GM12891 (cell line): ENCODE results near the gene PARD6A.

ENCODE experiments used
- POLR2A ChIP-seq: IDR thresholded peaks from 2 replicates; pipeline ENCODE4 v1.6.1; 2011; ENCODE audit warnings: low read depth, low read length, control low read depth
- POLR2AphosphoS5 ChIP-seq: IDR thresholded peaks from 2 replicates; pipeline ENCODE4 v1.6.1; 2011; ENCODE audit warnings: low read depth, low read length, control low read depth
- SPI1 ChIP-seq: IDR thresholded peaks from 2 replicates; pipeline ENCODE4 v1.6.1; 2011; ENCODE audit warnings: low read depth, low read length, control low read depth
- TAF1 ChIP-seq: IDR thresholded peaks from 2 replicates; pipeline ENCODE4 v1.6.1; 2011; ENCODE audit warnings: low read depth, low read length, control low read depth

DNA sequence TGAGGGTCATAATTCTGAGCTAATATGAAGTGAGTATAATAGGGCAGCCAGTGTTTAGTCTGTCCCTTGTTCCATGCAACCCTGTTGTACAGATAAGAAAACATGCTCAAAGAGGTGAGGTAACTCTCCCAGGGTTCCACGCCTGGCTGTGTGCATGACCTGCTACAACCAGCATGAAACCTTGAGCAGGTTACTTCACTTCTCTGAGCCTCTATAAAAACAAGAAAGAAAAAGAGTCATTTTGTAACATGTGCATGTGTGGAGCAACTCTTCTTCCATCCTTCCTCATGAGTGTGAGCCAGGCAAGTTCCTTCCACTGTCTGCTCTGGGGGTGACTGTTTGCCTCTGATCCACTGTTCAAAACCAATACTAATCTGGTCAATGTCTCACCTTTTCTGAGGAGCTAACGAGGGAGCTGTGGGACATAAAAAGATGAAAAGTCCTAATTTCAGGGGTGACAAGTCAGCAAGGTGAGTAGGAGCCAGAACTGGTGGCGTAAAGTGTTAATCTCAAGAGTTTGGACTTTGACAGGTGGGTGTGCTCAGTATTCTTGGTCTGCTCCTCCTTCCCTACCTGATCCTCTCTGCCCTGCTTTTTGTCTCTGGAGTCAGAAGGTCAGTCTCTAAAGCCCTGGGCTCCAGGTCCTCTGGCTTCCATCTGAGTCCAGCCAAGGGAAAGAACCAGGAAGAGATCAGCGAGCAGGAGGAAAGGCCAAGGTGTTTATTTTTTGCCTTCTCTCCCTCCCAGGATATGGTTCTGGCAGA, 36.8 kb downstream of the PARD6A start:
- TF ChIP-seq SPI1 (no peak), POLR2A (no peak), POLR2AphosphoS5 (no peak), TAF1 (no peak)
